Parathyroid adenoma (tissue), 2 donors: ENCODE results near the gene TTC28.
"Not testable (repeated sequence)": the region's sequence is repeated elsewhere in the genome, so short reads cannot be mapped to it uniquely, and the experiment has no call there.

Experiments
- H2AFZ ChIP-seq: fragments of 300-600 bp; sonication (generic); one replicate; pipeline ENCODE4 v1.7.0; 2017; ENCODE audit warnings: antibody characterized with exemption, mild to moderate bottlenecking
- H3K27ac ChIP-seq: fragments of 300-600 bp; sonication (generic); one replicate; pipeline ENCODE4 v1.7.0; 2017
- H3K27me3 ChIP-seq: fragments of 300-600 bp; sonication (generic); one replicate; pipeline ENCODE4 v1.7.0; 2017; ENCODE audit warnings: low read length; ENCODE audit not compliant: control insufficient read depth, insufficient read depth
- H3K36me3 ChIP-seq: fragments of 300-600 bp; sonication (generic); one replicate; pipeline ENCODE4 v1.7.0; 2017; ENCODE audit warnings: low read length; ENCODE audit not compliant: control insufficient read depth, insufficient read depth
- H3K4me1 ChIP-seq: fragments of 300-600 bp; sonication (generic); one replicate; pipeline ENCODE4 v1.7.0; 2017; ENCODE audit warnings: control low read depth
- H3K4me2 ChIP-seq: fragments of 300-600 bp; sonication (generic); one replicate; pipeline ENCODE4 v1.7.0; 2017; ENCODE audit warnings: low read length
- H3K4me3 ChIP-seq: fragments of 300-600 bp; sonication (generic); one replicate; pipeline ENCODE4 v1.7.0; 2017; ENCODE audit warnings: low read depth, low read length
- H3K79me2 ChIP-seq: fragments of 300-600 bp; sonication (generic); one replicate; pipeline ENCODE4 v1.7.0; 2017; ENCODE audit warnings: control low read depth
- H3K9ac ChIP-seq: fragments of 300-600 bp; sonication (generic); one replicate; pipeline ENCODE4 v1.7.0; 2017; ENCODE audit warnings: mild to moderate bottlenecking
- H3K9me3 ChIP-seq: fragments of 300-600 bp; sonication (generic); one replicate; pipeline ENCODE4 v1.7.0; 2017; ENCODE audit warnings: low read length; ENCODE audit not compliant: control insufficient read depth
- CTCF ChIP-seq: fragments of 300-600 bp; sonication (generic); IDR thresholded peaks from one replicate; pipeline ENCODE4 v1.7.0; 2017; ENCODE audit warnings: antibody characterized with exemption, mild to moderate bottlenecking
- donor health status: primary hyperparathyroidism.

TTC28 gene

GRCh38 chr22:28679611-28680287, at the start of gene TTC28:
Gene TTC28, minus strand, starts transcription at chr22:28679840. Its CDS starts 117 bp downstream, at chr22:28679723.
- H3K9ac ChIP-seq, H3K27me3 ChIP-seq, H3K36me3 ChIP-seq, H3K4me1 ChIP-seq, H3K79me2 ChIP-seq, H3K9me3 ChIP-seq, H3K27ac ChIP-seq: not testable (repeated sequence)
- peak within 1 kb of the TSS; percentile 91 for H2AFZ ChIP-seq
- peak within 1 kb of the TSS; percentile 73 for H3K4me2 ChIP-seq
- peak within 1 kb of the TSS; percentile 60 for H3K4me3 ChIP-seq

GRCh38 chr22:28728621-28729313, 49.1 kb upstream of the TTC28 start:
- no peak overlapping the region for H3K4me3 ChIP-seq
- H2AFZ ChIP-seq: no peak overlapping the region
- TF ChIP-seq CTCF: no peak
- no peak overlapping the region for H3K4me2 ChIP-seq
- H3K27ac ChIP-seq: no peak overlapping the region
- H3K36me3 ChIP-seq: no peaks in the 10 kb centered on the region
- H3K9ac ChIP-seq: no peak overlapping the region
- H3K79me2 ChIP-seq: no peaks in the 10 kb centered on the region
- no peaks in the 10 kb centered on the region for H3K4me1 ChIP-seq
- no peaks in the 10 kb centered on the region for H3K9me3 ChIP-seq
- H3K27me3 ChIP-seq: no peaks in the 10 kb centered on the region

GRCh38 chr22:28728002-28728401, 48.4 kb upstream of the TTC28 start:
- H2AFZ ChIP-seq: no peak overlapping the region
- no peaks in the 10 kb centered on the region for H3K79me2 ChIP-seq
- H3K27ac ChIP-seq: no peak overlapping the region
- no peak overlapping the region for H3K4me2 ChIP-seq
- no peaks in the 10 kb centered on the region for H3K36me3 ChIP-seq
- no peak overlapping the region for H3K9ac ChIP-seq
- no peak overlapping the region for H3K4me3 ChIP-seq
- TF ChIP-seq CTCF: no peak
- H3K27me3 ChIP-seq: no peaks in the 10 kb centered on the region
- H3K9me3 ChIP-seq: no peaks in the 10 kb centered on the region
- H3K4me1 ChIP-seq: no peaks in the 10 kb centered on the region

- H3K4me3 ChIP-seq: no peak overlapping the region
- no peak for TF ChIP-seq CTCF
- H3K4me1 ChIP-seq: no peaks in the 10 kb centered on the region
- H3K9me3 ChIP-seq: no peaks in the 10 kb centered on the region
- no peak overlapping the region for H3K4me2 ChIP-seq
- H3K9ac ChIP-seq: no peak overlapping the region
- no peak overlapping the region for H2AFZ ChIP-seq
- H3K27me3 ChIP-seq: no peaks in the 10 kb centered on the region
- H3K36me3 ChIP-seq: no peaks in the 10 kb centered on the region
- no peaks in the 10 kb centered on the region for H3K79me2 ChIP-seq
- H3K27ac ChIP-seq: no peak overlapping the region
These were observed 38.4 kb upstream of the TTC28 start for GRCh38 chr22:28718044-28718443.

- no peak overlapping the region for H3K27ac ChIP-seq
- no peak overlapping the region for H3K4me2 ChIP-seq
- H3K79me2 ChIP-seq: no peaks in the 10 kb centered on the region
These were observed 37.0 kb upstream of the TTC28 start for GRCh38 chr22:28716686-28717085.

More at GRCh38 chr22:28716686-28717085, 37.0 kb upstream of the TTC28 start:
- Histone ChIP-seq H2AFZ (no peak overlapping the region), H3K9me3 (no peaks in the 10 kb centered on the region), H3K27me3 (no peaks in the 10 kb centered on the region), H3K4me1 (no peaks in the 10 kb centered on the region), H3K36me3 (no peaks in the 10 kb centered on the region), H3K9ac (no peak overlapping the region), H3K4me3 (no peak overlapping the region)
- TF ChIP-seq CTCF: no peak
